GM12875 (cell line): Measurements from ENCODE around the gene FLCN.

ENCODE experiments used
- H3K4me3 ChIP-seq: one replicate; pipeline ENCODE4 v1.5.1; 2011; ENCODE audit warnings: low read depth, low read length, control low read depth
- TF ChIP-seq, protein P1 (sequence below): IDR thresholded peaks from 2 replicates; pipeline ENCODE4 v1.5.1; 2011; ENCODE audit warnings: low read depth, mild to moderate bottlenecking, control low read depth, inconsistent platforms, low read length, moderate library complexity, borderline replicate concordance; ENCODE audit not compliant: insufficient read depth

FLCN gene

DNA sequence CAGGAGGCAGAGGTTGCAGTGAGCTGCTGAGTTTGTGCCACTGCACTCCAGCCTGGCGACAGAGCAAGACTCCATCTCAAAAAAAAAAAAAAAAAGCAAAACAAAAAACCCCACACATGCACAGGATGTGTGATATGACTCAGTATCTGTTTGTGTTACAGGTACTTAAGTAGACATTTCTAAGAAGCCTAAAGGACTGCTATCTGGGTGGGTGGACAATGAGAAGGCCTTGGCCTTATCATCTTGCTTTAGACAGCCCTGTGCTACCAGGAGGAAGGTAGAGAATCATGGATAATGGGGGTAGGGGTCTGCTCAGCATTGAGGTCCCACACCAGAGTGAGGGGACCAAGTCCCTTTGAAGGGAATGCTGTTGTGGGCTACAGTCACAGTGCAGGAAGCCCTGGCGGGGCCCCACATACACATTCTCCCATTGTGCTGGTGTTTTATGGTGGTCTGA lies 57.6 kb downstream of the FLCN start:
- TF ChIP-seq, protein P1, sequence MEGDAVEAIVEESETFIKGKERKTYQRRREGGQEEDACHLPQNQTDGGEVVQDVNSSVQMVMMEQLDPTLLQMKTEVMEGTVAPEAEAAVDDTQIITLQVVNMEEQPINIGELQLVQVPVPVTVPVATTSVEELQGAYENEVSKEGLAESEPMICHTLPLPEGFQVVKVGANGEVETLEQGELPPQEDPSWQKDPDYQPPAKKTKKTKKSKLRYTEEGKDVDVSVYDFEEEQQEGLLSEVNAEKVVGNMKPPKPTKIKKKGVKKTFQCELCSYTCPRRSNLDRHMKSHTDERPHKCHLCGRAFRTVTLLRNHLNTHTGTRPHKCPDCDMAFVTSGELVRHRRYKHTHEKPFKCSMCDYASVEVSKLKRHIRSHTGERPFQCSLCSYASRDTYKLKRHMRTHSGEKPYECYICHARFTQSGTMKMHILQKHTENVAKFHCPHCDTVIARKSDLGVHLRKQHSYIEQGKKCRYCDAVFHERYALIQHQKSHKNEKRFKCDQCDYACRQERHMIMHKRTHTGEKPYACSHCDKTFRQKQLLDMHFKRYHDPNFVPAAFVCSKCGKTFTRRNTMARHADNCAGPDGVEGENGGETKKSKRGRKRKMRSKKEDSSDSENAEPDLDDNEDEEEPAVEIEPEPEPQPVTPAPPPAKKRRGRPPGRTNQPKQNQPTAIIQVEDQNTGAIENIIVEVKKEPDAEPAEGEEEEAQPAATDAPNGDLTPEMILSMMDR, result no peak
- H3K4me3 ChIP-seq, result no peak overlapping the region

DNA sequence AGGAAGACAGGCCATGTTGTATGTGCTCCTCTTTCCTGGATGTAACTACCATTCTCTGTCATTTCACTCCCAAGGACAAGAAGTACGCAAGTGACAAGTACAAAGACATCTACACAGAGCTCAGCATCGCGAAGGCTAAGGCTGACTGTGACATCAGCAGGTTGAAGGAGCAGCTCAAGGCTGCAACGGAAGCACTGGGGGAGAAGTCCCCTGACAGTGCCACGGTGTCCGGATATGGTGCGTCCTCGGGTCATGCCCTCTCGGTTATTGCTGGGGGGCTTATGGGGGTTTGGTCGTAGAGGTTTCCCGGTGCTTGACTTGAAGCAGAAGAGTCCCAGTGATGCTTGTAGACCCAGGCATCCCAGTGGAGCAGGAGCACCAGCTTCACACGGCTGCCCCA lies 59.8 kb downstream of the FLCN start:
- TF ChIP-seq, protein P1, result no peak
- no peak overlapping the region for H3K4me3 ChIP-seq

DNA sequence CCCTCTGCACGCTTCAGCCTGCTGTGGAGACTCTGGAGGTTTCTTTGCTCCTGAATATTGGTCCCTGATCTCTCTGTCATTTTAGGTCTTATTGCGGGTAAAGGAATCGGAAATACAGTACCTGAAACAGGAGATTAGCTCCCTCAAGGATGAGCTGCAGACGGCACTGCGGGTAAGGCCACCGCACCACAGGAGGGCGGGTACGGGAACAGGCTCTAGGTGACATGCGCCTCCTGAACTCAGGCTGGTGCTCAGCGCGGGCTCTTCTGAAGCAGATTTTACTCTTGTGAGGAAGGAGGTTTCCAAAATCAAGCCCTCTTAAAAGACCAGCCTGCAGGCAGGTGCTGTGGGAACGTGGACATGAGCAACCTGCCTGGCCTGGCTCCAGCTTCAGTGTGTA lies 60.6 kb downstream of the FLCN start:
- no peak overlapping the region for H3K4me3 ChIP-seq
- TF ChIP-seq, protein P1, result no peak

DNA sequence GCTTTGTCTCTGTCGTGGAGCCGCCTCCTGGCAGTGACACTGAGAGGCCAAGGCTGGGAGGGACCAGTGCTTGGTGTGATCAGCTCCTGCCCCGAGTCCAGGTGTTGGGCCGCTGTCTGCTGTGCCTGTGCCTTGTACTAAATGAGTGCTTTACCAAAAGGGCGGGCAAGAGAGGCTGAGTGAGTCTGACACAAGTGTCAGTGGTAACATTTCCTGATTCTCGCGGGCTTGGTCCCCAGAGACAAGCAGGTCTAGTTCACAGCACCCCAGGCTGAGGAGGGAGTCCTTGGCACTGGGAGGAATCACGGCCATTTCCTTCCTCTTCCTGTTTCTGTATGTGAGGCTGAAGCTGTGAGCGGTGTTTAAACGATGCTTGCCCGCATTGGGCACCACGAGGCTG lies 61.1 kb downstream of the FLCN start:
- no peak overlapping the region for H3K4me3 ChIP-seq
- TF ChIP-seq, protein P1, result no peak

DNA sequence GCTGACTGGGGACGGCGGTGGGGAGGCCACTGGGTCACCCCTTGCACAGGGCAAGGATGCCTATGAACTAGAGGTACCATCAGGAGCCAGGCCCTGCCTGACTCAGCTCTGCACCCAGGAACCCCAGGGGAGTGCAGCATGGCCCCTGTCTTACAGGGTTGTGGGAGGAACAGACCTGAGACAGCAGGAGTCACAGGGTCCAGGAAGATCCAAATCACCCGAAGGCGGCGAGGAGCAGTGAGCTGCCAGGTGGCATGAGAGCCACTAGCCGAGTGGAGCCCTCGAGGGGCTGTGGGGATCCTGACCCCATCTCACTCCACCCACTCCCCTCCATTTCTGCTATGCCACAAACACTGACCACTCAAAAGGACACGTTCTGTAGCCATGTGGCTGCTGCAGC lies 61.6 kb downstream of the FLCN start:
- TF ChIP-seq, protein P1, result no peak
- no peak overlapping the region for H3K4me3 ChIP-seq

DNA sequence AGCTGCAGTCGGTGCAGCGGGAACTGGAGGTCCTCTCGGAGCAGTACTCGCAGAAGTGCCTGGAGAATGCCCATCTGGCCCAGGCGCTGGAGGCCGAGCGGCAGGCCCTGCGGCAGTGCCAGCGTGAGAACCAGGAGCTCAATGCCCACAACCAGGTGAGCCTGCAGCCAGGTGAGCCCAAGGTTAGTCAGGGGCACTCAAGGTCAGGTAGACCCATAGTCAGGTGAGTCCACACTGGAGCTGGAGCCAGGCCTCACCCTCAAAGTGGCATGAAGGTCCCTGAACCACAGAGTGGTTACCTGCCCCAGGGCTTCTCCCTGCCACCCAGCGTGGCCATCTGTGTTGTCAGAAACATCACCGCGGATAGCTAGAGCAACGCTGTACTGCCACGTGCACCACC lies 63.0 kb downstream of the FLCN start:
- no peak overlapping the region for H3K4me3 ChIP-seq
- TF ChIP-seq, protein P1, result no peak

DNA sequence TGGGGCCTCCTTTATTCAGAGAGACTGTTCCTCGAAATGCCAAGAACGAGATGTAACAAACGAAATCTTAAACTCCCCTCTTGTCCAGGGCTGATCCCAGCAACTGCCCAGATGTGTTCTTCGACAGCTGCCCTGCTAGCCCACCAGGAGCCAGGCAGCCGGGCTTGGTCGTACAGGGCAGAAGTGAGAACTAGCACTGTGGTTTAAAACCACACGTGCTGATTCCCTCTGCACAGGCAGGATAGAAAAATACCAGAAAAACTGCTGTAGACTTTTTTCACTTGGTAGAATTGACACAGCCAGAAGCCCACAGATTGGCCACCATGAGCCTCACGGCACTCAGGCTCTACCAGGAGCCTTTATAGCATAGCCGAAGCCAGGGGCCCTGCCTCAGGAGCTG lies 64.0 kb downstream of the FLCN start:
- TF ChIP-seq, protein P1, result no peak
- H3K4me3 ChIP-seq, result no peak overlapping the region
